Right lobe of liver (tissue), 6 donors: ENCODE measurements around the gene SCFD2. TPM values are rescaled to one million over a fixed set of nuclear protein-coding genes. Genes with fewer than 3 reads are reported as not detected.

ENCODE experiments used
- ATAC-seq, 4 donors: fragments of 200-7000 bp; cut with Tn5 transposase; one replicate each; pipeline ENCODE4 v1.9.1; 2020; ENCODE audit warnings: mild to moderate bottlenecking in 4 of 4, moderate library complexity in 4 of 4
- DNase-seq, 3 donors: peaks; one replicate each; pipeline ENCODE4 v3.0.0-alpha.2; 2020
- H3K27ac ChIP-seq, 3 donors: fragments of 200-600 bp; one replicate each; pipeline ENCODE4 v1.8.0; 2022
- H3K27me3 ChIP-seq, 2 donors: fragments of 200-600 bp; one replicate each; pipeline ENCODE4 v1.8.0; 2022
- H3K36me3 ChIP-seq, 4 donors: fragments of 200-600 bp; sonication (generic) in 1 of 4; one replicate each; pipeline versions ENCODE4 v1.5.1 to v1.8.0; 2017 to 2022; ENCODE audit warnings: control low read depth in 1 of 4
- H3K4me1 ChIP-seq, 4 donors: fragments of 200-600 bp; sonication (generic) in 1 of 4; one replicate each; pipeline versions ENCODE4 v1.5.1 to v1.8.0; 2017 to 2022; ENCODE audit warnings: control low read depth in 1 of 4
- H3K4me3 ChIP-seq, 3 donors: fragments of 200-600 bp; one replicate each; pipeline ENCODE4 v1.8.0; 2022
- H3K9me3 ChIP-seq, 4 donors: fragments of 200-600 bp; sonication (generic) in 1 of 4; one replicate each; pipeline versions ENCODE4 v1.5.1 to v1.8.0; 2017 to 2022; ENCODE audit warnings: control low read depth in 1 of 4
- POLR2A ChIP-seq: fragments of 450-650 bp; IDR thresholded peaks from one replicate; pipeline ENCODE4 v1.6.1; 2017; ENCODE audit warnings: antibody characterized with exemption, mild to moderate bottlenecking
- WGBS: methylation state at CpG from one replicate; pipeline ENCODE4 v1.1.6; 2018; ENCODE audit warnings: low coverage, low lambda C conversion rate; ENCODE audit not compliant: insufficient coverage; ENCODE audit errors: missing lambda C conversion rate; 5-methylcytosine and 5-hydroxymethylcytosine counted together
- intact Hi-C, 2 donors: fragments of 100-400 bp; cut with DNase I; formaldehyde crosslinking; loops; one replicate each; pipeline versions ENCODE4 v1.11.2 to v1.14.1; 2022
- total RNA-seq, 6 experiments: library from RNA; depleted of rRNA in 2 of 6; stranded (reverse); fragments of >200 nt in 2 of 6; fragmentation: NEBNext Ultra II Directional in 3 of 6; extraction: Animal tissue kit (Norgen Biotek cat#: 25700) in 3 of 6; gene quantifications; one replicate each; pipeline versions ENCODE4 v1.1.0 to v1.2.4, GENCODE V29; 2016 to 2023
- TF ChIP-seq, protein P1 (sequence below), 4 donors: fragments of 200-600 bp in 3 of 4; fragments of 450-650 bp in 1 of 4; IDR thresholded peaks; one replicate each; pipeline versions ENCODE4 v1.5.1 to v1.8.0; 2016 to 2022; ENCODE audit warnings: antibody characterized with exemption in 4 of 4, mild to moderate bottlenecking in 2 of 4
- donor health status: DM: no; HTN: yes; CAD: no.
- donor health status: DM: no; HTN: no; CAD: no.
- donor health status: DM: no; HTN: no; CAD: no.
- donor health status: DM: no; HTN: yes; CAD: no.
- donor health status: DM: no; HTN: yes; CAD: no.

The SCFD2 gene
- total RNA-seq, 6 experiments from 2014 or later = 7.6 to 17.1 (median 10.3) TPM

DNA sequence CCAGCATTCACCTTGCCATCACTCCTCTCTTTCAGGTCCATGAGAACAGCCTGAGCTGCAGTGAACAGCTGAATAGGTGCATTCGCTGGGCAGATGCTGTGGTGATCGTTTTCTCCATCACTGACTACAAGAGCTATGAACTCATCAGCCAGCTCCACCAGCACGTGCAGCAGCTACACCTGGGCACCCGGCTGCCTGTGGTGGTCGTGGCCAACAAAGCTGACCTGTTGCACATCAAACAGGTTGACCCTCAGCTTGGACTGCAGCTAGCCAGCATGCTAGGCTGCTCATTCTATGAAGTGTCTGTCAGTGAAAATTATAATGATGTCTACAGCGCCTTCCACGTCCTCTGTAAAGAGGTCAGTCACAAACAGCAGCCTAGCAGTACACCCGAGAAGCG is 500.6 kb downstream of the SCFD2 start:
- Histone ChIP-seq H3K9me3 (no peaks in the 10 kb centered on the region), H3K36me3 (no peaks in the 10 kb centered on the region), H3K4me1 (peaks cover 0 to 17% (median 0%) of the 10 kb centered on the region in 4 donors), H3K27ac (no peak overlapping the region), H3K4me3 (no peak overlapping the region), H3K27me3 (no peaks in the 10 kb centered on the region)
- ATAC-seq (no peak), DNase-seq (no peak)
- 80% methylated on average over 6 of the region's 9 CpGs for whole genome bisulfite sequencing
- TF ChIP-seq POLR2A = no peak
- TF ChIP-seq, protein P1, sequence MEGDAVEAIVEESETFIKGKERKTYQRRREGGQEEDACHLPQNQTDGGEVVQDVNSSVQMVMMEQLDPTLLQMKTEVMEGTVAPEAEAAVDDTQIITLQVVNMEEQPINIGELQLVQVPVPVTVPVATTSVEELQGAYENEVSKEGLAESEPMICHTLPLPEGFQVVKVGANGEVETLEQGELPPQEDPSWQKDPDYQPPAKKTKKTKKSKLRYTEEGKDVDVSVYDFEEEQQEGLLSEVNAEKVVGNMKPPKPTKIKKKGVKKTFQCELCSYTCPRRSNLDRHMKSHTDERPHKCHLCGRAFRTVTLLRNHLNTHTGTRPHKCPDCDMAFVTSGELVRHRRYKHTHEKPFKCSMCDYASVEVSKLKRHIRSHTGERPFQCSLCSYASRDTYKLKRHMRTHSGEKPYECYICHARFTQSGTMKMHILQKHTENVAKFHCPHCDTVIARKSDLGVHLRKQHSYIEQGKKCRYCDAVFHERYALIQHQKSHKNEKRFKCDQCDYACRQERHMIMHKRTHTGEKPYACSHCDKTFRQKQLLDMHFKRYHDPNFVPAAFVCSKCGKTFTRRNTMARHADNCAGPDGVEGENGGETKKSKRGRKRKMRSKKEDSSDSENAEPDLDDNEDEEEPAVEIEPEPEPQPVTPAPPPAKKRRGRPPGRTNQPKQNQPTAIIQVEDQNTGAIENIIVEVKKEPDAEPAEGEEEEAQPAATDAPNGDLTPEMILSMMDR (IDR thresholded peaks at IDR 0.05) = no peak
- intact Hi-C loops = no loop called here

DNA sequence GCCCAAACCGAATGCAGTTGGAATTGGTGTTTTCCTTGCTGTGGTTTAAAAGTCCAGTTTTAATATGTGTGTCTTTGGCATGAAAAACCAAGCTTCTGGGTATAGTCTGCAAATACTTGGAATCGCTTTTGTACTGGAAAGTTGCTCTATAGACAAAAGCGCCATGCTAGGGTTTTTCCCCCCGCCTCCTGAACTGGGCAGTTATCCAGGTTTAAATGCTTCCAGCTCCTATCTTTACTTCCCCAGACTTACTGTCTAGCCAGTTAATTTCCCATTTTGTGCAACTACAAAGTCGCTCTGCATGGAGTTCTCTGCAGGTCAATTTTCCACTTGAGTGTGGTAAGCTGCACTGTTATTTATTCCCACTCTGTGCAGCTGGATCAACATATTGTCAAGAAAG is 501.1 kb downstream of the SCFD2 start:
- ATAC-seq (no peak), DNase-seq (no peak)
- no peaks in the 10 kb centered on the region for H3K36me3 ChIP-seq
- TF ChIP-seq POLR2A = no peak
- TF ChIP-seq, protein P1 (IDR thresholded peaks at IDR 0.05) = no peak
- WGBS = 42% methylated on average over 5 of the region's 5 CpGs
- H3K9me3 ChIP-seq = no peaks in the 10 kb centered on the region
- peaks cover 0 to 17% (median 0%) of the 10 kb centered on the region in 4 donors for H3K4me1 ChIP-seq
- no peaks in the 10 kb centered on the region for H3K27me3 ChIP-seq
- no peak overlapping the region for H3K4me3 ChIP-seq
- H3K27ac ChIP-seq = no peak overlapping the region
- intact Hi-C loops = no loop called here

DNA sequence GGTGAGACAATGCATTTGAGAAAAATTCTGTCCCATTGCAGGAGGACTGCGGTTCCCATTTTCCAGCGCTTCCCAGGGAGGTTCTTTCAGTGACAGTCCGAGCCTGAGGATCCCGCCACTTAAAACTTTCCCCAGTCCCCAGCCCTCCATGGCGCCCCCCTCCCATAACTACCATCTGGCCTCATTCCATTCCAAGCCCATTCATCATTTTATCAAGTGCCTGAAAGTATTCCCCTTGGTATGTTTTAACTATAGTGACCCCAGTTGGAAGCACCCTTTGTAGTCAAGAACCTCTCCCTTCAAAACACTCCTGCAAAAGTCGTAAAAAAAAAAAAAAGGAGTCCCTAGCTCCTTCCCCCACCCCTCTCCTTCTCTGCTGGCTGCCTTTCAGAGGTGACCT is 502.5 kb downstream of the SCFD2 start:
- peak overlapping the region in 1 of 3 donors; percentile 63 for H3K4me3 ChIP-seq
- intact Hi-C loops = no loop called here

DNA sequence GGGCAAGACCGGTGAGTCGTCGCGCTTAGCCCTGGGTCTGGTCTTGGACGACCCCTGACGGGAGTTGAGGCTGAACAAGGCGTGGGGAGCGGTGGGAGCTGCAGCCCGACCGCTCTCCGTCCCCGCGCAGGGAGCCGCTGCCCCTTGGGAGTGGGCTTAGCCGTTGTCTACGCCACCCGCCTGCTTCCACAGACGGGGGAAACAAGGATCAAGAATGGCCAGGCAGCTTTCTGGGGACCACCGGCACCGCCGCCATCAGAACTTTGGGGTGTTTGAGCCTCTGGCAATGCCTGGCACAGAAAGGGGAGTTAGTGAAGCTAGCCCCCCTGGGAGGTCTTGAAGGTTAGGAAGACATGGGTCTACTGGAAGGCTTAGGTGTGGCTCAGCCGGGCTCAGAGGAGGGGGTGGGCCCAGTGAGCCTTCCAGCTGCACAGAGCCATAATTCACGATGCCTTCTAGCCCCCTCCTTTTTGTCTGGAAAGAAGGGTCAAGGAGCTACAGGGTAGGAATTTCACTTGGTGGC is 503.2 kb downstream of the SCFD2 start:
- H3K27me3 ChIP-seq = no peaks in the 10 kb centered on the region
- intact Hi-C loops = no loop called here
- WGBS = 20% methylated on average over 1 of the region's 23 CpGs
- H3K36me3 ChIP-seq = no peaks in the 10 kb centered on the region
- no peak for TF ChIP-seq POLR2A
- TF ChIP-seq, protein P1 (IDR thresholded peaks at IDR 0.05) = no peak
- H3K9me3 ChIP-seq = no peaks in the 10 kb centered on the region
- peaks cover 0 to 17% (median 0%) of the 10 kb centered on the region in 4 donors for H3K4me1 ChIP-seq
- H3K27ac ChIP-seq = no peak overlapping the region
- ATAC-seq = no peak
- peak in 1 of 3 donors; percentile 21 for DNase-seq
- peak overlapping the region; percentile 33 to 63 (median 47) for H3K4me3 ChIP-seq

More for the DNA sequence above, 502.5 kb downstream of the SCFD2 start:
- H3K27me3 ChIP-seq = no peaks in the 10 kb centered on the region
- no peak for ATAC-seq
- 61% methylated on average over 5 of the region's 6 CpGs for WGBS
- H3K27ac ChIP-seq = no peak overlapping the region
- H3K36me3 ChIP-seq = no peaks in the 10 kb centered on the region
- no peak for DNase-seq
- H3K4me1 ChIP-seq = peaks cover 0 to 17% (median 0%) of the 10 kb centered on the region in 4 donors
- TF ChIP-seq, protein P1 (IDR thresholded peaks at IDR 0.05) = no peak
- no peak for TF ChIP-seq POLR2A
- no peaks in the 10 kb centered on the region for H3K9me3 ChIP-seq
